B cell (primary cell): ENCODE data around the gene ZNF831. TPM values are rescaled to one million over a fixed set of nuclear protein-coding genes. Genes with fewer than 3 reads are reported as not detected.

Experiments
- ATAC-seq: fragments of 200-7000 bp; cut with Tn5 transposase; one replicate; pipeline ENCODE4 v1.10.0; 2021; ENCODE audit warnings: low read depth, mild to moderate bottlenecking, moderate number of reproducible peaks, moderate library complexity
- CTCF ChIA-PET: fragments of 350-600 bp; sonication (Branson Sonifier 250); formaldehyde crosslinking; loops from one replicate; lab custom pipeline; 2021; ENCODE audit warnings: antibody characterized with exemption, inconsistent platforms; lab: Charles Lee
- POLR2A ChIA-PET: fragments of 350-600 bp; sonication (Branson Sonifier 250); formaldehyde crosslinking; loops from one replicate; lab custom pipeline; 2021; ENCODE audit warnings: antibody characterized with exemption; lab: Charles Lee
- DNase-seq: peaks from one replicate; pipeline ENCODE4 v3.0.0; 2013
- H2AFZ ChIP-seq: 2 replicates; pipeline ENCODE4 v1.6.1; 2012; ENCODE audit warnings: mild to moderate bottlenecking, low read depth, low read length; ENCODE audit not compliant: insufficient read depth, poor library complexity, severe bottlenecking
- H3K27ac ChIP-seq, 2 donors: 1 replicate in 1 of 2; 2 replicates in 1 of 2; pipeline ENCODE4 v1.5.1; 2012 to 2013; ENCODE audit warnings: low read length in 2 of 2, mild to moderate bottlenecking in 2 of 2, moderate library complexity in 1 of 2
- H3K27me3 ChIP-seq, 4 experiments: fragments of 200-600 bp in 1 of 4; sonication (generic) in 1 of 4; replicated peaks in 1 of 4; 1 replicate in 2 of 4; 2 replicates in 2 of 4; pipeline versions ENCODE4 v1.6.1 to v1.7.0; 2013 to 2016; ENCODE audit warnings: low read length in 3 of 4, mild to moderate bottlenecking in 2 of 4, mixed read lengths in 1 of 4, moderate library complexity in 1 of 4; ENCODE audit not compliant: insufficient read depth in 4 of 4, control insufficient read depth in 3 of 4; ENCODE audit errors: control extremely low read depth in 1 of 4
- H3K36me3 ChIP-seq, 2 experiments: replicated peaks in 1 of 2; 1 replicate in 1 of 2; 2 replicates in 1 of 2; pipeline versions ENCODE4 v1.6.1 to v1.7.1; 2013; ENCODE audit warnings: low read length in 1 of 2; ENCODE audit not compliant: insufficient read depth in 2 of 2, control insufficient read depth in 1 of 2; ENCODE audit errors: control extremely low read depth in 1 of 2, extremely low read depth in 1 of 2
- H3K4me1 ChIP-seq, 2 donors: fragments of 200-600 bp in 1 of 2; sonication (generic) in 1 of 2; 1 replicate in 1 of 2; 2 replicates in 1 of 2; pipeline versions ENCODE4 v1.5.1 to v1.6.1; 2013 to 2017; ENCODE audit warnings: low read length in 2 of 2; ENCODE audit not compliant: control insufficient read depth in 2 of 2, insufficient read depth in 2 of 2
- H3K4me2 ChIP-seq: replicated peaks from 2 replicates; pipeline ENCODE3; 2012; ENCODE audit warnings: mild to moderate bottlenecking, low read depth, low read length; ENCODE audit not compliant: poor library complexity, severe bottlenecking
- H3K4me3 ChIP-seq, 5 experiments: fragments of 200-600 bp in 1 of 5; sonication (generic) in 1 of 5; 1 replicate in 3 of 5; 2 replicates in 2 of 5; pipeline versions ENCODE4 v1.5.1 to v1.7.0; 2011 to 2016; ENCODE audit warnings: low read length in 4 of 5, mild to moderate bottlenecking in 4 of 5, low read depth in 2 of 5, control low read depth in 1 of 5, moderate library complexity in 1 of 5; ENCODE audit not compliant: insufficient read depth in 1 of 5; ENCODE audit errors: control extremely low read depth in 1 of 5, extremely low read depth in 1 of 5
- H3K79me2 ChIP-seq: fragments of 200-600 bp; sonication (generic); one replicate; pipeline ENCODE4 v1.6.0; 2016; ENCODE audit warnings: low read length; ENCODE audit not compliant: control insufficient read depth, insufficient read depth
- H3K9ac ChIP-seq: fragments of 200-600 bp; sonication (generic); 2 replicates; pipeline ENCODE4 v1.6.1; 2017; ENCODE audit warnings: mild to moderate bottlenecking, low read length, moderate library complexity
- H3K9me3 ChIP-seq, 3 donors: one replicate each; pipeline versions ENCODE4 v1.6.1 to v1.7.1; 2013; ENCODE audit warnings: low read length in 2 of 3; ENCODE audit not compliant: control insufficient read depth in 2 of 3, insufficient read depth in 1 of 3; ENCODE audit errors: control extremely low read depth in 1 of 3
- H4K20me1 ChIP-seq: 2 replicates; pipeline ENCODE4 v1.6.0; 2012; ENCODE audit warnings: mild to moderate bottlenecking, low read length; ENCODE audit not compliant: insufficient read depth, control insufficient read depth, poor library complexity, severe bottlenecking
- H3K27ac Mint-ChIP-seq: one replicate; pipeline ENCODE4 v1.8.0; 2021; ENCODE audit warnings: mixed read lengths
- H3K27me3 Mint-ChIP-seq: one replicate; pipeline ENCODE4 v1.8.0; 2021; ENCODE audit warnings: mixed read lengths
- H3K4me1 Mint-ChIP-seq: one replicate; pipeline ENCODE4 v1.8.0; 2021; ENCODE audit warnings: mixed read lengths
- H3K4me3 Mint-ChIP-seq: one replicate; pipeline ENCODE4 v1.8.0; 2021; ENCODE audit warnings: mixed read lengths
- H3K9me3 Mint-ChIP-seq: one replicate; pipeline ENCODE4 v1.8.0; 2022; ENCODE audit warnings: mixed read lengths; ENCODE audit not compliant: insufficient read depth
- CTCF ChIP-seq: fragments of 200-600 bp; IDR thresholded peaks from one replicate; pipeline ENCODE4 v1.8.0; 2022; ENCODE audit warnings: antibody characterized with exemption, mild to moderate bottlenecking
- EZH2 ChIP-seq: IDR thresholded peaks from 2 replicates; pipeline ENCODE4 v1.6.1; 2012; ENCODE audit warnings: borderline replicate concordance, low read depth, mild to moderate bottlenecking, moderate library complexity, low read length; ENCODE audit not compliant: insufficient read depth, poor library complexity, severe bottlenecking
- WGBS: methylation state at CpG from one replicate; pipeline ENCODE4 v1.1.5; 2013; ENCODE audit warnings: missing lambda C conversion rate; ENCODE audit not compliant: insufficient coverage; 5-methylcytosine and 5-hydroxymethylcytosine counted together
- intact Hi-C: fragments of 100-400 bp; cut with micrococcal nuclease; formaldehyde crosslinking; loops from one replicate; pipeline ENCODE4 v1.10.0; 2022
- polyA plus RNA-seq: library from polyadenylated mRNA; depleted of rRNA; stranded (reverse); fragments of >200 nt; gene quantifications from 2 replicates; pipeline ENCODE4 v1.2.3, GENCODE V29; 2012
- total RNA-seq, 2 donors: library from RNA; stranded (reverse); fragments of 120-200 nt in 1 of 2; gene quantifications; 1 replicate in 1 of 2; 2 replicates in 1 of 2; pipeline versions ENCODE4 v1.2.3 to v1.2.4, GENCODE V29; 2013 to 2022

ZNF831 gene
- total and polyA plus RNA-seq, 2 donors (not counting 1 experiment from before 2014, with no cell fraction given) = 1.7 to 14.1 TPM

- Mint-ChIP-seq H3K27ac (no peak overlapping the region), H3K4me1 (no peaks in the 10 kb centered on the region), H3K9me3 (no peaks in the 10 kb centered on the region), H3K4me3 (no peak overlapping the region), H3K27me3 (peaks cover 30% of the 10 kb centered on the region)
- Histone ChIP-seq H3K27ac (no peak overlapping the region), H3K4me2 (no peak overlapping the region), H3K27me3 (peaks cover 0 to 14% (median 0%) of the 10 kb centered on the region in 4 experiments), H3K36me3 (no peaks in the 10 kb centered on the region), H3K4me3 (no peak overlapping the region), H3K9me3 (no peaks in the 10 kb centered on the region), H3K9ac (no peak overlapping the region), H3K79me2 (no peaks in the 10 kb centered on the region), H2AFZ (no peak overlapping the region), H3K4me1 (no peaks in the 10 kb centered on the region), H4K20me1 (no peaks in the 10 kb centered on the region)
- ATAC-seq = no peak
- CTCF ChIA-PET = no interaction called here
- POLR2A ChIA-PET = no interaction called here
- WGBS = 87% methylated on average over 16 of the region's 19 CpGs
- intact Hi-C loops = no loop called here
- TF ChIP-seq EZH2 (no peak), CTCF (no peak)
- no peak for DNase-seq
These were observed 128.2 kb downstream of the ZNF831 start for GRCh38 chr20:59291740-59292383.

GRCh38 chr20:59295531-59295930, 131.9 kb downstream of the ZNF831 start:
- TF ChIP-seq EZH2 (no peak), CTCF (no peak)
- ATAC-seq (no peak), DNase-seq (no peak)
- H3K27me3 Mint-ChIP-seq = peaks cover 57% of the 10 kb centered on the region
- ChIA-PET POLR2A (no interaction called here), CTCF (no interaction called here)
- Histone ChIP-seq H3K4me2 (no peak overlapping the region), H4K20me1 (no peaks in the 10 kb centered on the region), H2AFZ (no peak overlapping the region), H3K36me3 (no peaks in the 10 kb centered on the region), H3K79me2 (no peaks in the 10 kb centered on the region), H3K9ac (no peak overlapping the region), H3K4me1 (no peaks in the 10 kb centered on the region), H3K9me3 (no peaks in the 10 kb centered on the region), H3K27ac (no peak overlapping the region), H3K27me3 (peaks cover 0 to 29% (median 2%) of the 10 kb centered on the region in 4 experiments), H3K4me3 (no peak overlapping the region)
- H3K4me1 Mint-ChIP-seq = no peaks in the 10 kb centered on the region
- WGBS = 79% methylated on average over 3 of the region's 5 CpGs
- H3K9me3 Mint-ChIP-seq = no peaks in the 10 kb centered on the region
- H3K27ac Mint-ChIP-seq = no peak overlapping the region
- no peak overlapping the region for H3K4me3 Mint-ChIP-seq
- intact Hi-C loops = no loop called here
